T-cell (primary cell): ENCODE results near the gene CLEC2D. TPM values are rescaled to one million over a fixed set of nuclear protein-coding genes. Genes with fewer than 3 reads are reported as not detected.
"Not testable (repeated sequence)": the region's sequence is repeated elsewhere in the genome, so short reads cannot be mapped to it uniquely, and the experiment has no call there.

Experiments used
- ATAC-seq, 4 experiments: fragments of 200-7000 bp in 3 of 4; fragments of 150-1000 bp in 1 of 4; cut with Tn5 transposase; replicated peaks in 1 of 4; 1 replicate in 3 of 4; 2 replicates in 1 of 4; pipeline ENCODE4 v1.10.0; 2021; ENCODE audit warnings: moderate library complexity in 3 of 4, mild to moderate bottlenecking in 2 of 4, moderate number of reproducible peaks in 1 of 4
- CTCF ChIA-PET, 2 donors: fragments of 300-600 bp; sonication (Branson Sonifier 250); formaldehyde crosslinking; loops; one replicate each; lab custom pipeline; 2022; ENCODE audit warnings: antibody characterized with exemption in 2 of 2; lab: Charles Lee
- POLR2A ChIA-PET, 2 donors: fragments of 300-600 bp; sonication (Branson Sonifier 250); formaldehyde crosslinking; loops; one replicate each; lab custom pipeline; 2022; ENCODE audit warnings: antibody characterized with exemption in 2 of 2; lab: Charles Lee
- DNase-seq, 35 experiments: peaks; one replicate each; pipeline versions ENCODE4 v3.0.0 to v3.0.0-alpha.2; 2013 to 2023
- H3K27ac ChIP-seq: one replicate; pipeline ENCODE4 v1.5.1; 2013; ENCODE audit warnings: low read length
- H3K27me3 ChIP-seq, 2 experiments: replicated peaks in 1 of 2; 1 replicate in 1 of 2; 2 replicates in 1 of 2; pipeline versions ENCODE4 v1.6.1 to v1.7.0; 2013; ENCODE audit warnings: low read length in 1 of 2, mixed read lengths in 1 of 2; ENCODE audit not compliant: control insufficient read depth in 2 of 2, insufficient read depth in 2 of 2; ENCODE audit errors: extremely low read depth in 1 of 2
- H3K36me3 ChIP-seq, 2 donors: 1 replicate in 1 of 2; 2 replicates in 1 of 2; pipeline versions ENCODE4 v1.6.1 to v1.7.0; 2013; ENCODE audit warnings: low read length in 1 of 2; ENCODE audit not compliant: control insufficient read depth in 2 of 2, insufficient read depth in 1 of 2; ENCODE audit errors: extremely low read depth in 1 of 2
- H3K4me1 ChIP-seq, 2 experiments: 1 replicate in 1 of 2; 2 replicates in 1 of 2; pipeline versions ENCODE4 v1.6.1 to v1.7.0; 2013; ENCODE audit warnings: low read length in 2 of 2, mixed read lengths in 1 of 2; ENCODE audit not compliant: insufficient read depth in 2 of 2, control insufficient read depth in 1 of 2; ENCODE audit errors: extremely low read depth in 1 of 2
- H3K4me3 ChIP-seq, 2 donors: 1 replicate in 1 of 2; 2 replicates in 1 of 2; pipeline versions ENCODE4 v1.5.1 to v1.7.0; 2013; ENCODE audit warnings: mild to moderate bottlenecking in 2 of 2, low read length in 1 of 2, moderate library complexity in 1 of 2; ENCODE audit not compliant: control insufficient read depth in 1 of 2; ENCODE audit errors: extremely low read depth in 1 of 2
- H3K9me3 ChIP-seq: 2 replicates; pipeline ENCODE4 v1.7.0; 2013
- H3K27ac Mint-ChIP-seq, 2 donors: one replicate each; pipeline ENCODE4 v1.8.0; 2020 to 2021; ENCODE audit warnings: mild to moderate bottlenecking in 2 of 2, mixed read lengths in 2 of 2
- H3K27me3 Mint-ChIP-seq, 2 donors: one replicate each; pipeline ENCODE4 v1.8.0; 2021 to 2022; ENCODE audit warnings: mixed read lengths in 2 of 2
- H3K36me3 Mint-ChIP-seq: one replicate; pipeline ENCODE4 v1.8.0; 2021; ENCODE audit warnings: mixed read lengths
- H3K4me1 Mint-ChIP-seq, 3 donors: one replicate each; pipeline ENCODE4 v1.8.0; 2020 to 2022; ENCODE audit warnings: mixed read lengths in 3 of 3, mild to moderate bottlenecking in 1 of 3
- H3K4me3 Mint-ChIP-seq, 3 donors: one replicate each; pipeline ENCODE4 v1.8.0; 2020 to 2022; ENCODE audit warnings: mild to moderate bottlenecking in 3 of 3, mixed read lengths in 3 of 3, moderate library complexity in 3 of 3
- H3K9me3 Mint-ChIP-seq, 3 donors: one replicate each; pipeline ENCODE4 v1.8.0; 2020 to 2022; ENCODE audit warnings: mixed read lengths in 3 of 3
- WGBS: methylation state at CpG from one replicate; pipeline ENCODE4 v1.1.5; 2013; ENCODE audit warnings: missing lambda C conversion rate; ENCODE audit not compliant: insufficient coverage; 5-methylcytosine and 5-hydroxymethylcytosine counted together
- total RNA-seq, 35 experiments: library from RNA in 6 of 35; stranded (reverse) in 6 of 35; fragments of 120-200 nt in 1 of 35; gene quantifications; one replicate each; pipeline versions ENCODE4 v1.2.1 to v1.2.4 and lab custom pipeline; 2013 to 2026

Gene CLEC2D
- total RNA-seq, 5 donors from 2014 or later (not counting 1 experiment from before 2014, with no cell fraction given): 217 to 338 (median 311) TPM

GRCh38 chr12:9662488-9662887, 7.0 kb upstream of the CLEC2D start:
- Mint-ChIP-seq H3K4me3 (peak overlapping the region; percentile 13 to 63 (median 15)), H3K9me3 (peaks cover 0 to 12% (median 4%) of the 10 kb centered on the region in 3 donors), H3K27me3 (no peaks in the 10 kb centered on the region), H3K4me1 (peaks cover 77 to 91% (median 89%) of the 10 kb centered on the region in 3 donors), H3K27ac (peak overlapping the region; percentile 87 to 91), H3K36me3 (peaks cover 80% of the 10 kb centered on the region)
- Histone ChIP-seq H3K36me3 (peaks cover 0 to 77% of the 10 kb centered on the region in 2 donors), H3K9me3 (peaks cover 6% of the 10 kb centered on the region), H3K27me3 (no peaks in the 10 kb centered on the region), H3K27ac (peak overlapping the region; percentile 30), H3K4me1 (peaks cover 40 to 49% of the 10 kb centered on the region in 2 experiments), H3K4me3 (no peak overlapping the region)
- CTCF ChIA-PET: interaction anchor here (0.6 to 3.0 kb wide), 4 partner anchors 9 to 80 kb away, joined by 3 to 12 read pairs (median 4); no protein-coding TSS in a partner anchor
- DNase-seq (no peak), ATAC-seq (peak; percentile 50 to 58 (median 54))
- POLR2A ChIA-PET: interaction anchor here in 1 of 2 donors (0.7 to 1.0 kb wide), 2 partner anchors 10 to 14 kb away, joined by 3 read pairs; no protein-coding TSS in a partner anchor

- Histone ChIP-seq H3K4me1 (peaks cover 33 to 48% of the 10 kb centered on the region in 2 experiments), H3K27me3 (no peaks in the 10 kb centered on the region), H3K27ac (peak overlapping the region; percentile 74), H3K9me3 (no peaks in the 10 kb centered on the region), H3K4me3 (peak overlapping the region in 1 of 2 donors; percentile 13), H3K36me3 (peaks cover 0 to 27% of the 10 kb centered on the region in 2 donors)
- CTCF ChIA-PET: interaction anchor here (0.6 to 1.4 kb wide), 5 partner anchors 10 to 119 kb away, joined by 3 to 6 read pairs (median 3); no protein-coding TSS in a partner anchor
- WGBS: no CpG with 5 or more reads among the region's 2 CpGs
- no peaks in the 10 kb centered on the region for H3K9me3 Mint-ChIP-seq
- DNase-seq (no peak), ATAC-seq (no peak)
- H3K27ac Mint-ChIP-seq: peak overlapping the region; percentile 83 to 95
- H3K27me3 Mint-ChIP-seq: no peaks in the 10 kb centered on the region
- H3K36me3 Mint-ChIP-seq: peaks cover 58% of the 10 kb centered on the region
- POLR2A ChIA-PET: interaction anchor here (0.8 to 6.1 kb wide), 3 partner anchors 13 to 17 kb away, joined by 3 to 54 read pairs (median 4); no protein-coding TSS in a partner anchor
- peaks cover 65 to 71% (median 69%) of the 10 kb centered on the region in 3 donors for H3K4me1 Mint-ChIP-seq
- peak overlapping the region; percentile 85 to 90 (median 89) for H3K4me3 Mint-ChIP-seq
Observed at GRCh38 chr12:9667403-9668160, 1.9 kb upstream of the CLEC2D start.

GRCh38 chr12:9668161-9669018, 1.1 kb upstream of the CLEC2D start:
- Histone ChIP-seq H3K4me3 (no peak overlapping the region), H3K27me3 (no peaks in the 10 kb centered on the region), H3K27ac (peak overlapping the region; percentile 74), H3K36me3 (peaks cover 0 to 22% of the 10 kb centered on the region in 2 donors), H3K4me1 (peaks cover 32 to 47% of the 10 kb centered on the region in 2 experiments), H3K9me3 (no peaks in the 10 kb centered on the region)
- peak overlapping the region; percentile 83 to 95 for H3K27ac Mint-ChIP-seq
- no peaks in the 10 kb centered on the region for H3K27me3 Mint-ChIP-seq
- ChIA-PET CTCF (interaction anchor here (0.5 to 2.2 kb wide), 11 partner anchors 12 to 1815 kb away, joined by 3 to 15 read pairs (median 4); no protein-coding TSS in a partner anchor), POLR2A (interaction anchor here (0.6 to 6.1 kb wide), 12 partner anchors 10 to 92 kb away, joined by 3 to 54 read pairs (median 7); partner anchors contain the start of gene CD69 (in 1 of the 2))
- ATAC-seq (no peak), DNase-seq (no peak)
- H3K4me1 Mint-ChIP-seq: peaks cover 65 to 71% (median 68%) of the 10 kb centered on the region in 3 donors
- no peaks in the 10 kb centered on the region for H3K9me3 Mint-ChIP-seq
- peak overlapping the region; percentile 85 to 90 (median 89) for H3K4me3 Mint-ChIP-seq
- no CpG with 5 or more reads among the region's 4 CpGs for WGBS
- peaks cover 61% of the 10 kb centered on the region for H3K36me3 Mint-ChIP-seq

- H3K36me3 ChIP-seq: peaks cover 0 to 23% of the 10 kb centered on the region in 2 donors
- H3K9me3 Mint-ChIP-seq: no peaks in the 10 kb centered on the region
- peaks cover 66 to 70% (median 66%) of the 10 kb centered on the region in 3 donors for H3K4me1 Mint-ChIP-seq
- H3K27me3 Mint-ChIP-seq: no peaks in the 10 kb centered on the region
- POLR2A ChIA-PET: interaction anchor here (0.6 to 6.1 kb wide), 13 partner anchors 8 to 92 kb away, joined by 3 to 54 read pairs (median 7); partner anchors contain the start of gene CD69 (in 1 of the 2)
- H3K27ac Mint-ChIP-seq: peak overlapping the region; percentile 83 to 95
- no peak for ATAC-seq
- no peak for DNase-seq
- H3K4me3 Mint-ChIP-seq: peak overlapping the region; percentile 85 to 90 (median 89)
- peaks cover 58% of the 10 kb centered on the region for H3K36me3 Mint-ChIP-seq
- H3K4me3 ChIP-seq: peak overlapping the region; percentile 15 to 69
- CTCF ChIA-PET: interaction anchor here (0.5 to 2.2 kb wide), 17 partner anchors 13 to 1816 kb away, joined by 3 to 15 read pairs (median 4); no protein-coding TSS in a partner anchor
- no CpG with 5 or more reads among the region's 2 CpGs for WGBS
- H3K27ac ChIP-seq: peak overlapping the region; percentile 74
- H3K27me3 ChIP-seq: no peaks in the 10 kb centered on the region
- H3K4me1 ChIP-seq: peaks cover 38 to 47% of the 10 kb centered on the region in 2 experiments
- H3K9me3 ChIP-seq: no peaks in the 10 kb centered on the region
Observed at GRCh38 chr12:9669019-9669326, 540 bp upstream of the CLEC2D start.

- peak overlapping the region; percentile 83 to 95 for H3K27ac Mint-ChIP-seq
- CTCF ChIA-PET: interaction anchor here in 1 of 2 donors (1.1 kb wide), 1 partner anchor 36 kb away, joined by 3 read pairs; no protein-coding TSS in a partner anchor
- WGBS: no CpG with 5 or more reads among the region's 2 CpGs
- H3K36me3 Mint-ChIP-seq: peaks cover 60% of the 10 kb centered on the region
- Histone ChIP-seq H3K36me3 (peaks cover 0 to 14% of the 10 kb centered on the region in 2 donors), H3K27ac (peak overlapping the region; percentile 74), H3K4me1 (peaks cover 25 to 54% of the 10 kb centered on the region in 2 experiments), H3K4me3 (peak overlapping the region; percentile 69 to 77)
- POLR2A ChIA-PET: interaction anchor here (0.6 to 1.1 kb wide), 6 partner anchors 9 to 88 kb away, joined by 3 to 6 read pairs (median 4); partner anchors contain the start of gene CD69 (in 1 of the 2)
- H3K27me3 Mint-ChIP-seq, ATAC-seq, H3K9me3 ChIP-seq, H3K27me3 ChIP-seq, H3K9me3 Mint-ChIP-seq, DNase-seq: not testable (repeated sequence)
- H3K4me3 Mint-ChIP-seq: peak overlapping the region; percentile 85 to 90 (median 89)
- peaks cover 64 to 87% (median 69%) of the 10 kb centered on the region in 3 donors for H3K4me1 Mint-ChIP-seq
Observed at GRCh38 chr12:9672340-9672739, 2.8 kb downstream of the CLEC2D start.
